T-helper 1 cell treated with Interleukin-12 subunit alpha and Interleukin-12 subunit beta and Interleukin-4 antibody, amounts not matched to agents 30 μg/mL and 1 μg/mL, for 36 hours (primary cell): ENCODE results near the gene SSBP3.
A peak's percentile ranks its signal among the peaks of the same experiment; 100 is the strongest.

Experiments used
- H3K27ac Mint-ChIP-seq: one replicate; pipeline ENCODE4 v1.8.0; 2021; ENCODE audit warnings: mild to moderate bottlenecking, mixed read lengths
- H3K27me3 Mint-ChIP-seq: one replicate; pipeline ENCODE4 v1.8.0; 2021; ENCODE audit warnings: low read depth, mixed read lengths
- H3K36me3 Mint-ChIP-seq: one replicate; pipeline ENCODE4 v1.8.0; 2021; ENCODE audit warnings: low read depth, mixed read lengths
- H3K4me1 Mint-ChIP-seq: one replicate; pipeline ENCODE4 v1.8.0; 2021; ENCODE audit warnings: low read depth, mixed read lengths
- H3K4me3 Mint-ChIP-seq: one replicate; pipeline ENCODE4 v1.8.0; 2021; ENCODE audit warnings: mild to moderate bottlenecking, moderate library complexity, mixed read lengths
- H3K9me3 Mint-ChIP-seq: one replicate; pipeline ENCODE4 v1.8.0; 2021; ENCODE audit warnings: mixed read lengths

The SSBP3 gene

DNA sequence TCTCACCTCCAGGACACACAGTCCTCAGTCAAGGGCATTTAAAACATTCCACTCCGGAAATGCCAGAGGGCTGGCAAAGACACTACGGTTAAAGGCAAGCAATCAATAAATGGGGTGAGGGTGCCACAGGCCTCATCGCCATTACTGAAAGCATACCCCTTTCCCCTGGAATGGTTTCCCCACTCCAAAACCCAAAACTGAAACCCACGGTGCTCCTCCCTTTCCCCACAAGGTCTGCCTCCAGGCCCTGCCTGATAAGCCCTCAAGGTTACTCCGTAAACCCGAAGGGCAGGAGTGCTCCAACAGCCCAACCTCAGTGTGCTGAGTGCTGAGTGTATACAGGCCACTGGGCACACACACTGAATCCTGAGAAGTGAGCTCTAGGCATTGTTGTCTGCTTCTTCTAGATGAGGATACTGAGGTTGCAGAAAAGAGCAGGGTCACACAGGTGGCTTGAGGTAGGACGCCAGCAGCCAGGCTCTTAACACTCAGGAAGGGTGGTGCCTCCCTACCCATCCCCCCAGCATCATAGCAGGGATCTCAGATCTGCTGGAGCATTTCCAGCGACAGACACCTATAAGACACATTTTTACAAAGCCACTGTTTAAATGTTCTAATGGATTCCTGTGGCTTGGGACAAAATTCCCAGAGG, 29.0 kb downstream of the SSBP3 start:
- Mint-ChIP-seq H3K36me3 (peaks cover 19% of the 10 kb centered on the region), H3K4me3 (no peak overlapping the region), H3K27ac (peak overlapping the region; percentile 73), H3K9me3 (no peaks in the 10 kb centered on the region), H3K27me3 (no peaks in the 10 kb centered on the region), H3K4me1 (peaks cover 57% of the 10 kb centered on the region)

GRCh38 chr1:54376430-54377039, 29.7 kb downstream of the SSBP3 start:
- Mint-ChIP-seq H3K4me1 (peaks cover 60% of the 10 kb centered on the region), H3K36me3 (peaks cover 18% of the 10 kb centered on the region), H3K4me3 (peak overlapping the region; percentile 29), H3K27me3 (no peaks in the 10 kb centered on the region), H3K9me3 (no peaks in the 10 kb centered on the region), H3K27ac (peak overlapping the region; percentile 78)

GRCh38 chr1:54375712-54376429, 30.3 kb downstream of the SSBP3 start:
- peak overlapping the region; percentile 78 for H3K27ac Mint-ChIP-seq
- H3K36me3 Mint-ChIP-seq, result peaks cover 19% of the 10 kb centered on the region
- H3K9me3 Mint-ChIP-seq, result no peaks in the 10 kb centered on the region
- no peak overlapping the region for H3K4me3 Mint-ChIP-seq
- no peaks in the 10 kb centered on the region for H3K27me3 Mint-ChIP-seq
- peaks cover 64% of the 10 kb centered on the region for H3K4me1 Mint-ChIP-seq

DNA sequence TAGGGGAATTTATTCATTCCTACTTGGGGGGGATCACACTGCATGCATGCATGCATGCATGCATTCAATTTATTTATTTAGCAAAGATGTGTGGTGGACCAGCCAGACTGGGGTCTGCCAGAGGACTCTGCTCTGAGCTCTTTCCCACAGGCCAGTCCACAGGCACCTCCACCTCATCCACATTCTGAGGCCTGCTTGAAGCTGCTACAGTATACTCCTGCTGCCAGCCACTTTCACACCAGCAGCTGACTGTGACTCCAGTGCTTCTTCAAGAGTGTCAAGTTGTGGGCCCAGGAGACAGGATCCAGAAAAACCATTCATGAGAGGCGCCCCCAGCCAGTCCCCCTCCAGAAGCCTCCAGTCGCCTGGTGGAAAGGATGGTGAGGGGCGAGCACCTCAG, 30.9 kb downstream of the SSBP3 start:
- Mint-ChIP-seq H3K27ac (no peak overlapping the region), H3K27me3 (no peaks in the 10 kb centered on the region), H3K4me3 (no peak overlapping the region), H3K4me1 (peaks cover 61% of the 10 kb centered on the region), H3K9me3 (no peaks in the 10 kb centered on the region), H3K36me3 (peaks cover 21% of the 10 kb centered on the region)

GRCh38 chr1:54374766-54375165, 31.4 kb downstream of the SSBP3 start:
- H3K27ac Mint-ChIP-seq, result no peak overlapping the region
- H3K27me3 Mint-ChIP-seq, result no peaks in the 10 kb centered on the region
- H3K4me1 Mint-ChIP-seq, result peaks cover 61% of the 10 kb centered on the region
- no peaks in the 10 kb centered on the region for H3K9me3 Mint-ChIP-seq
- H3K36me3 Mint-ChIP-seq, result peaks cover 20% of the 10 kb centered on the region
- no peak overlapping the region for H3K4me3 Mint-ChIP-seq

GRCh38 chr1:54372978-54373377, 33.2 kb downstream of the SSBP3 start:
- Mint-ChIP-seq H3K4me1 (peaks cover 52% of the 10 kb centered on the region), H3K27ac (no peak overlapping the region), H3K4me3 (no peak overlapping the region), H3K36me3 (peaks cover 10% of the 10 kb centered on the region), H3K9me3 (no peaks in the 10 kb centered on the region), H3K27me3 (no peaks in the 10 kb centered on the region)

DNA sequence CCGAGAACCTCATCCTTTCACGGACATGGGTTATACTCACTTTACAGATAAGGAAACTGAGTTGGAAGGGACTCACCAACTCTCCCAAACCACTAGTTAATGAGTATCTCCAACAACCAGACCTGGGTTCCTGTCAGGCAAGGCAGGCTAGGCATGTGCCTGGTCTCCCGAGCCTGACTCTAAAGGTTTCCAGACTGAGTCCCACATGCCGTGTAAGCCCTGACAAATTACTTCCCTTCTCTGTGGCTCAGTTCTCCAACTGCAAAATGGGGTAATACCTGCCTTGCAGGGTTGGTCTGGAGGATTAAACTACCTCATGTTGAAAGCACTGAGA, 34.3 kb downstream of the SSBP3 start:
- no peak overlapping the region for H3K27ac Mint-ChIP-seq
- H3K4me1 Mint-ChIP-seq, result peaks cover 43% of the 10 kb centered on the region

GRCh38 chr1:54371038-54371941, 34.9 kb downstream of the SSBP3 start:
- H3K27ac Mint-ChIP-seq, result peak overlapping the region; percentile 22
- no peak overlapping the region for H3K4me3 Mint-ChIP-seq
- H3K36me3 Mint-ChIP-seq, result peaks cover 7% of the 10 kb centered on the region
- no peaks in the 10 kb centered on the region for H3K27me3 Mint-ChIP-seq
- H3K9me3 Mint-ChIP-seq, result no peaks in the 10 kb centered on the region
- H3K4me1 Mint-ChIP-seq, result peaks cover 37% of the 10 kb centered on the region

More for the DNA sequence above, 34.3 kb downstream of the SSBP3 start:
- Mint-ChIP-seq H3K4me3 (no peak overlapping the region), H3K27me3 (no peaks in the 10 kb centered on the region), H3K36me3 (peaks cover 10% of the 10 kb centered on the region), H3K9me3 (no peaks in the 10 kb centered on the region)

DNA sequence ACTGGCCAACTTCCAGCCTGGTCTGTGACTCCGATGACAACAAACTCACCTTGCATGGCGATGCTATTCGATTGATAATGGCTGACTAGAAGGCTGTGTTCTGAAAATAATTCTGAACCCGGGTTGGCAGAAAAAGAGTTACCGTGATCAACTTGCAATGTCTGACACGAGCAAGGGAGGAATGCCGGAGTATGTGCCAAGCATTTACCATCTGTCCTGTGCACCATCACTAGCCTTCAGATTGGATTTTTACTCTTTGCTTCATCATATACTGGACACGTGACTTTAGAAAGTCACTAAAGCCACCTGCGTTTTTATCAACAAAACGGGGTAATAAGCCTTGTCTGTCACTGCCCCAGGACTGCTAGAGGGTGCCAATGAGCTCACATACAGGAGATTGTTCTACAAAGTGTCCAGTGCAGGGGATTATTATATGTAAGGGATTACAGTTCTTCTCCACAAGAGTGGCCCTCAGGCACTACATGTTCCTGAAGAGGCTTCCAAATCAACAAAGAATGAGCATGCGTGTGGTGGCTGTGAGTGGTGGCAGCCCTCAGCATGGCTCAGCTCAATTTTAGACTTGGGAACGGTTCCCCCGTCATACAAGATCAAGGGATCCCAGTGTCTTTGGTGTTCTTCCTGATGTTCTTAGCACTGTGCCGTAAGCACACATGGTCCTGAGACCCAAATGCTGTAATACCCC, 35.8 kb downstream of the SSBP3 start:
- H3K27me3 Mint-ChIP-seq, result no peaks in the 10 kb centered on the region
- H3K4me1 Mint-ChIP-seq, result peaks cover 38% of the 10 kb centered on the region
- H3K36me3 Mint-ChIP-seq, result peaks cover 9% of the 10 kb centered on the region
- H3K9me3 Mint-ChIP-seq, result no peaks in the 10 kb centered on the region
- no peak overlapping the region for H3K27ac Mint-ChIP-seq
- no peak overlapping the region for H3K4me3 Mint-ChIP-seq

GRCh38 chr1:54367613-54368012, 38.6 kb downstream of the SSBP3 start:
- H3K27ac Mint-ChIP-seq, result no peak overlapping the region
- H3K9me3 Mint-ChIP-seq, result no peaks in the 10 kb centered on the region
- peaks cover 41% of the 10 kb centered on the region for H3K4me1 Mint-ChIP-seq
- H3K4me3 Mint-ChIP-seq, result no peak overlapping the region
- peaks cover 12% of the 10 kb centered on the region for H3K36me3 Mint-ChIP-seq
- no peaks in the 10 kb centered on the region for H3K27me3 Mint-ChIP-seq

- H3K27me3 Mint-ChIP-seq, result no peaks in the 10 kb centered on the region
- peaks cover 37% of the 10 kb centered on the region for H3K4me1 Mint-ChIP-seq
- no peak overlapping the region for H3K4me3 Mint-ChIP-seq
- H3K36me3 Mint-ChIP-seq, result peaks cover 10% of the 10 kb centered on the region
- no peak overlapping the region for H3K27ac Mint-ChIP-seq
- H3K9me3 Mint-ChIP-seq, result no peaks in the 10 kb centered on the region
These were observed 40.3 kb downstream of the SSBP3 start for GRCh38 chr1:54365847-54366246.

DNA sequence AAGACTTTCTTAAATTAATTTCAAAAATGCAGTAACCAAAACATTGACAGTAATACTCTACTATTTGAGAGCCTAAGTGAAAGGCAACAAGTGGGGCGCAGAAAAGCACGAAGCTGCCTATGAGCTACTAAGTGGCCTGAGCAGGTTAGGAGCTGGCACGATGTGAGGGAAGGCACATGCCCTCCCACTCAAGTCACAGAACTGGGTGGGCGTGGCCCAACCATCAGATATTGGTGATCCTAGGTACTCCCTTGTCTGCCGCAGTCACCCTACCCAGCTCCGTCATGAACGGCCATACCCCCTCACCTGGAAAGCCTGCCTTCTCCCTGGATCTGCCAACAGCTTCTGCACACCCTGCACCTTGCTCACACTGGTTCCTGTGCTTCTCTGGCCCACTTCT, 40.8 kb downstream of the SSBP3 start:
- peaks cover 8% of the 10 kb centered on the region for H3K36me3 Mint-ChIP-seq
- no peaks in the 10 kb centered on the region for H3K9me3 Mint-ChIP-seq
- peaks cover 40% of the 10 kb centered on the region for H3K4me1 Mint-ChIP-seq
- no peak overlapping the region for H3K27ac Mint-ChIP-seq
- no peak overlapping the region for H3K4me3 Mint-ChIP-seq
- no peaks in the 10 kb centered on the region for H3K27me3 Mint-ChIP-seq

DNA sequence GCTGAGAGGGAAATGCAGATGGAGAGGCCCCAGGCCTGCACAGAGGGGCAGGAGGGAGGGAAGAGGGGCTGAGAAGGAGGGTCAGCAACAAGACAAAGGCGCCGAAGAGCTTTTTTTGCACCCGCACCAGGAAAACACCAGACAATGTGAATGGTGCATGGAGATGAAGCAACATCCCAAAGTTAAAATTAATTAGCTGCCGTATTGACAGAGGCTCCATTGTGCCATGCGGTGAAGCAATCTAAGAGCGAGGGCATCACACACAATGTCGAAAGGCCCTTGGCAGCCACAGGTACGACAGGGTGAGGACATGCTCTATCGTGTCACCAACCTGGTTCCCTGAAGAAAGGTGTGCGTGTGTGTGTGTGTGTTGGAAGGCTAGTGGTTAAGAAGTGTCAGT, 41.2 kb downstream of the SSBP3 start:
- Mint-ChIP-seq H3K36me3 (peaks cover 6% of the 10 kb centered on the region), H3K4me1 (peaks cover 44% of the 10 kb centered on the region), H3K4me3 (no peak overlapping the region), H3K27me3 (no peaks in the 10 kb centered on the region), H3K9me3 (no peaks in the 10 kb centered on the region), H3K27ac (no peak overlapping the region)

DNA sequence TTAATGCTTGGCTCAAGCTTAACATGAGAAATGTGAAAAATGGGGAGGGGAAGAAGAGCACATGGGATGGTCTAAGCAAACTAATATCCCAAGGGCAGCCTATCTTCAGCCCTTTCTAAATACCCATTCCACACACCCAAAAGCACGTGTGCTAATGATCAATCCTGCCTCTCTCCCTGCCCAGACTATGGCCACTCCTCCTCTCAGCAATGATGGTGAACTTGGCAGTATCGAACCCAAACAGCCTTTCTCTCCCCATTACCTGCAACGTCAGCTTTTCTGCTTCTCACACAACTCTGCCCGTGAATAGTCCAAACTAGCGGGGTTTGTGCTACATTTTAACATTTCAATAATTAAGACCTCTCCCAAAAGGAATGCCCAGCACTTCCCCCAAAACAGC, 41.6 kb downstream of the SSBP3 start:
- Mint-ChIP-seq H3K27me3 (no peaks in the 10 kb centered on the region), H3K9me3 (no peaks in the 10 kb centered on the region), H3K27ac (no peak overlapping the region), H3K4me3 (no peak overlapping the region), H3K4me1 (peaks cover 47% of the 10 kb centered on the region), H3K36me3 (peaks cover 6% of the 10 kb centered on the region)
